HG03575 (cell line): ENCODE measurements around the gene XPNPEP2.

ENCODE experiments used
- ATAC-seq: cut with Tn5 transposase; IDR thresholded peaks from one replicate; pipeline ENCODE4 v1.9.1; 2021; ENCODE audit not compliant: unreplicated experiment, insufficient number of reproducible peaks, low FRiP score; ENCODE audit errors: extremely low read depth

XPNPEP2 gene

GRCh38 chrX:129738466-129739308 is at the start of gene XPNPEP2:
TSS of gene XPNPEP2 (plus strand) at chrX:129738979. CDS start at chrX:129739214, 235 bp downstream.
- no peak for ATAC-seq

GRCh38 chrX:129689796-129690195 is 49.0 kb upstream of the XPNPEP2 start:
- ATAC-seq: no peak

- no peak for ATAC-seq
These were observed 48.3 kb upstream of the XPNPEP2 start for GRCh38 chrX:129690435-129690834.

GRCh38 chrX:129693354-129693753 is 45.4 kb upstream of the XPNPEP2 start:
- no peak for ATAC-seq

- ATAC-seq: no peak
These were observed 44.0 kb upstream of the XPNPEP2 start for GRCh38 chrX:129694805-129695204.

GRCh38 chrX:129695535-129695934 is 43.2 kb upstream of the XPNPEP2 start:
- ATAC-seq: no peak

GRCh38 chrX:129695937-129696336 is 42.8 kb upstream of the XPNPEP2 start:
- no peak for ATAC-seq

- no peak for ATAC-seq
These were observed 42.2 kb upstream of the XPNPEP2 start for GRCh38 chrX:129696463-129697155.

- no peak for ATAC-seq
These were observed 41.5 kb upstream of the XPNPEP2 start for GRCh38 chrX:129697204-129697829.

GRCh38 chrX:129698150-129698549 is 40.6 kb upstream of the XPNPEP2 start:
- ATAC-seq: no peak

- no peak for ATAC-seq
These were observed 38.2 kb upstream of the XPNPEP2 start for GRCh38 chrX:129700536-129700935.

- ATAC-seq: no peak
These were observed 37.1 kb upstream of the XPNPEP2 start for GRCh38 chrX:129701624-129702069.

- no peak for ATAC-seq
These were observed 34.3 kb upstream of the XPNPEP2 start for GRCh38 chrX:129704491-129704890.

- no peak for ATAC-seq
These were observed 33.3 kb upstream of the XPNPEP2 start for GRCh38 chrX:129705377-129705925.

- ATAC-seq: no peak
These were observed 32.8 kb upstream of the XPNPEP2 start for GRCh38 chrX:129705988-129706387.

- ATAC-seq: no peak
These were observed 32.2 kb upstream of the XPNPEP2 start for GRCh38 chrX:129706400-129707072.

GRCh38 chrX:129714581-129714980 is 24.2 kb upstream of the XPNPEP2 start:
- ATAC-seq: no peak

GRCh38 chrX:129716507-129716906 is 22.3 kb upstream of the XPNPEP2 start:
- no peak for ATAC-seq

- ATAC-seq: no peak
These were observed 20.9 kb upstream of the XPNPEP2 start for GRCh38 chrX:129717892-129718291.
